Left colon (tissue), 2 donors: ENCODE measurements around the gene SEMA6D. TPM values are rescaled to one million over a fixed set of nuclear protein-coding genes. Genes with fewer than 3 reads are reported as not detected.

Source experiments
- ATAC-seq: fragments of 200-7000 bp; cut with Tn5 transposase; one replicate; pipeline ENCODE4 v1.9.1; 2020; ENCODE audit warnings: mild to moderate bottlenecking, moderate library complexity
- DNase-seq, 2 donors: peaks; one replicate each; pipeline ENCODE4 v3.0.0-alpha.2; 2020
- intact Hi-C, 2 donors: fragments of 100-400 bp; cut with DNase I in 1 of 2; cut with micrococcal nuclease in 1 of 2; formaldehyde crosslinking; loops; one replicate each; pipeline versions ENCODE4 v1.11.2 to v1.14.0; 2022; cut with DNase I, micrococcal nuclease
- long read RNA-seq: library from polyadenylated mRNA; unstranded; transcript quantifications from one replicate; pipeline ENCODE4 v2.0.0, GENCODE V29; 2021
- total RNA-seq, 2 donors: library from RNA; stranded (reverse); fragmentation: NEBNext Ultra II Directional; extraction: Animal tissue kit (Norgen Biotek cat#: 25700); gene quantifications; one replicate each; pipeline ENCODE4 v1.2.1, GENCODE V29; 2021
- donor health status: DM: no; HTN: no; CAD: no.
- donor health status: DM: yes; HTN: yes; CAD: no.

The SEMA6D gene, protein sequence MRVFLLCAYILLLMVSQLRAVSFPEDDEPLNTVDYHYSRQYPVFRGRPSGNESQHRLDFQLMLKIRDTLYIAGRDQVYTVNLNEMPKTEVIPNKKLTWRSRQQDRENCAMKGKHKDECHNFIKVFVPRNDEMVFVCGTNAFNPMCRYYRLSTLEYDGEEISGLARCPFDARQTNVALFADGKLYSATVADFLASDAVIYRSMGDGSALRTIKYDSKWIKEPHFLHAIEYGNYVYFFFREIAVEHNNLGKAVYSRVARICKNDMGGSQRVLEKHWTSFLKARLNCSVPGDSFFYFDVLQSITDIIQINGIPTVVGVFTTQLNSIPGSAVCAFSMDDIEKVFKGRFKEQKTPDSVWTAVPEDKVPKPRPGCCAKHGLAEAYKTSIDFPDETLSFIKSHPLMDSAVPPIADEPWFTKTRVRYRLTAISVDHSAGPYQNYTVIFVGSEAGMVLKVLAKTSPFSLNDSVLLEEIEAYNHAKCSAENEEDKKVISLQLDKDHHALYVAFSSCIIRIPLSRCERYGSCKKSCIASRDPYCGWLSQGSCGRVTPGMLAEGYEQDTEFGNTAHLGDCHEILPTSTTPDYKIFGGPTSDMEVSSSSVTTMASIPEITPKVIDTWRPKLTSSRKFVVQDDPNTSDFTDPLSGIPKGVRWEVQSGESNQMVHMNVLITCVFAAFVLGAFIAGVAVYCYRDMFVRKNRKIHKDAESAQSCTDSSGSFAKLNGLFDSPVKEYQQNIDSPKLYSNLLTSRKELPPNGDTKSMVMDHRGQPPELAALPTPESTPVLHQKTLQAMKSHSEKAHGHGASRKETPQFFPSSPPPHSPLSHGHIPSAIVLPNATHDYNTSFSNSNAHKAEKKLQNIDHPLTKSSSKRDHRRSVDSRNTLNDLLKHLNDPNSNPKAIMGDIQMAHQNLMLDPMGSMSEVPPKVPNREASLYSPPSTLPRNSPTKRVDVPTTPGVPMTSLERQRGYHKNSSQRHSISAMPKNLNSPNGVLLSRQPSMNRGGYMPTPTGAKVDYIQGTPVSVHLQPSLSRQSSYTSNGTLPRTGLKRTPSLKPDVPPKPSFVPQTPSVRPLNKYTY
- 10 to 100 TPM; 34.4 to 52.6 TPM for total RNA-seq
- long read RNA-seq, partial matches to known transcripts = 2 of 12 reads
- long read RNA-seq, other reads (novel, unspliced or antisense) = 10 of 12 reads

DNA sequence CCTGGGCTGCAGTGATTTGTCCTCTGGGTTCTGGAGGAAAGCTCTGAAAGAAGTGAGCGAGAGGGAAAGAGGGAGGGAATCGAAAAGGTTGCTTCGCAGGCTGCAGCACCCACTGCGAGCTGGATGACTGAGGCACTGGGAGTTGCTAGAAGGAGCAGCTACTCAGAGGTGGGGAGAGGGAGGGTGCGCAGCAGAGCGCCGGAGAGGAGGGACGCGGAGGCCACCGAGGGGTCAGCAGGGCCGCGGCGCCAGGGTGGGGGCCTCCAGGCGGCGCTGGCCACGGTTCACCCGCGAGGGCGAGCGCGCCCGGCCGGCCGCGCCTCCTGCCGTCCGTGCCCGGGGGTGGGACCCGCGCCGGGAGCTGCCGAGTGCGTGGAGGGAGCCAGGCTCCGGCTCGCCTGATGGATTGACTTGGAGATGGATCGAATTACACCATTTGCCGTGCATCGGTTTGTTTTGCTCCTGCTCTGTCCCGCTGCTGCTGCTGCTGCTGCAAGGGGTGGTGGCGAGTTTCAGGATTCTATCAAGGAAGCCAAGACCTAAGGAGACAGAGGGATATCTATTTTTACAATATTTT lies at the start of gene SEMA6D:
SEMA6D (plus strand) TSS at position 470 of the 577 bp plus-strand sequence. CDS start 42,294 bp downstream, outside the sequence.
- ATAC-seq (peak; percentile 83), DNase-seq (peak; percentile 59 to 77)

DNA sequence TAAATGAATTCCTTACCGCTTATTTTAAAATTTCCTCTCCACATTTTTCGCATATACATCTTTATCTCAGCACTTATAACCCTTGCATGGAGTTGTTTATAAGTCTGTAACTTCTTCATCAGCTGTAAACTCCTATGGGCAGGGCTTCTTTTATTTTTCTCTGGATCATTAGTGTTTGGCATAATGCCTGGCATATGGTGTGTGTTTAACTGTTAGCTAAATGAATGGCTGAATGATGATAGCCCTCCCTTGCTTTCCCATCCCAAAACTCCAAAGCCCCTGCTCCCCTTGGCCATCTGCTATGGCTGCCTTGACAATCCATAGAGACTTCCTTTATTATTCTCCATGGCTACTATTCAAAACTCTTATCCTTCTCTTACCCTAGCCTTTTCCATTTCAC lies 48.1 kb upstream of the SEMA6D start:
- ATAC-seq = no peak
- DNase-seq = no peak
- intact Hi-C loops = no loop called here

More for the DNA sequence above, at the start of gene SEMA6D:
- intact Hi-C loops = loop anchor here in 1 of 2 donors (10.0 kb wide), 1 partner anchor 268 kb away; no protein-coding TSS in a partner anchor

DNA sequence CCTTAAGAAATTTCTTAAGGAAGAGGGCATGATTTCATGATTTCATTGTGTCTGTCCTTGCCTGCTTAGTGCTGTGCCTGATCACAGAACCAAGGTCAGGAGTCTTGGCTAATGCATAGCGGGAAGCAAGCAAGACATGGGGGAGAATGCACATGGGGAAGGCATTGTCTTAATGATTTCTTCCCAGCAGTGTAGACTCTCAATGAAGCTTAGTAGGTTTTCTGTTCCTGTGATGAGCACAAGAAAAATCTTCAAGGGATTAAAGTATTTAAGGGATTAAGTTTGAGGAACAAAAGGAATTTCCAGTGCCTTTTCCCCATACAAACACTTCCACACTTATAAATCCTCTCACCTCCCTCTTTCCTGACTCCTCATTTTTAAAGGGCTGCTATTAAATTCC lies 46.9 kb upstream of the SEMA6D start:
- intact Hi-C loops = no loop called here

DNA sequence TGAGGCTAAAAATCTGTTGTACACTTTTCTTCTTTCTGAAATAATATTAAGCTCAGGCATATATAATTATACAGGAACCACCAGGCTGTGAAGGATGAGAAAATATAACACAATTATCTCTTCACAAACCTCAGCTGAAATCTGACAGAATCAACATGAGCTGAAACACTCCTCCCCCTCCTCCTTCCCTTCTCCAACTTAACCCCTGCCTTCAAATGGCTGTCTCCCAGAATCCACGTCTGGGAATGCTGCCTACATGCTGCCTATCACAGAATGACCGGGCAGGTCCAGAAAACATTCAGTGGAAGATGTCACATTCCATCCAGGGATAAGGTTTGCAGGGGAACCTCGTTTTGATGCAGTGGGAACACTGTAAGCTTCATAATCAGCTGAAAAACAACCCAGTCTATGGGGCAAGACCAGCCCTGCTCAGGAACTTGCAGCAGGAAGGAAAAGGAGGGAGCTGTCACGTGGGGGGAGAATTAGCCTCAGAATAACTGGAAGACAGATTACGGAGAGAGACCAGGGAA lies 44.0 kb upstream of the SEMA6D start:
- no peak for ATAC-seq
- DNase-seq = no peak
- intact Hi-C loops = no loop called here

More for the DNA sequence above, 46.9 kb upstream of the SEMA6D start:
- DNase-seq (no peak), ATAC-seq (no peak)

DNA sequence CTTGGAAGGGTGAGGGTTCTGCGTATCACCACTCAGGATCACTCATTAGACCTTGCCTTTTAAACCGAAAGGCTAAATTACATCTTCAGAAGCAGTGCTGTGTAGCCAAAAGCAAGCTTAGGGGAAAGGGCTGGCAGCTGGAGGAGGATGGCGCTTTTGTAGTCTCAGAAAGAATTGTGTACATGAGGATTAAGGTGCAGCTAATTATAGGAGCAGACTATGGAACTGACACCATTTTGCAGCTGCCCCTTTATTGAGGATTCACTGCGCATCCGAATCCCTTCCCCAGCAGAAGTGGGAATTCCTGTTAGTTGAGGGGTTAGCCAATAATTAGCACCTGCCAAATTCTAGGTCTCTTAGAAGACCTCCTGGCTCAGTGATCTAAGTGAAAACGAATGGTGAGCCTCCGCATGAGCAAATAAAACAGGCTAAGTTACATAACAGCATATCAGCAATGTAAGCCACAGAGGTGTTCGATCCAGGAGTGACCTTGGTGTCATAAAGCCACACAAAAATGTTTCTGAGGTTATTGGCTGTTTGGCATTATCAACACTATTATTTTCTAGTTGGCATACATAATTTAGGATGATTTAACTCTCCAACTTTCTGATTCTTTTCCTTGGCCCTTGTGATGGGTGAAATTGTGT lies 42.6 kb upstream of the SEMA6D start:
- intact Hi-C loops = no loop called here
- no peak for DNase-seq
- ATAC-seq = no peak

DNA sequence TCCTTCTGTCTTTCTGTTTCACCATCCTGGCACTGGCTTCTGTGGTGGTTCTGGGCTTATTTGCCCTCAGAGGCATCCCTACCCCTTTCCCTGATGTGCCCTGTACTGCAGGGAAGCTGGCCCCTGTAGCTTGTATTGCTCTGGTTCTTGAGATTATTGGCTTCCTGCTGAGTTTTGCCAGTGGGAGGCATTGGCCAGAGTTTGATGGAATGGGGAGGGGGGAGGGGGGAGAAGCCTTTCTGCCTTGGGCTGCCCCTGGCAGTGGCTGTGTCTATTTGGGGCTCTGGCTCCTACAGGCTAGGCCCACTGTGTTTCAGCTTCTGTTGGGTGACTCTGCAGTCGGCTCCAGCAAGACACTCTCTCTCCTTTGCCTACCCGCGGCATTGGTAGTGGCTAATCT lies 41.6 kb upstream of the SEMA6D start:
- no peak for DNase-seq
- ATAC-seq = no peak
- intact Hi-C loops = no loop called here

DNA sequence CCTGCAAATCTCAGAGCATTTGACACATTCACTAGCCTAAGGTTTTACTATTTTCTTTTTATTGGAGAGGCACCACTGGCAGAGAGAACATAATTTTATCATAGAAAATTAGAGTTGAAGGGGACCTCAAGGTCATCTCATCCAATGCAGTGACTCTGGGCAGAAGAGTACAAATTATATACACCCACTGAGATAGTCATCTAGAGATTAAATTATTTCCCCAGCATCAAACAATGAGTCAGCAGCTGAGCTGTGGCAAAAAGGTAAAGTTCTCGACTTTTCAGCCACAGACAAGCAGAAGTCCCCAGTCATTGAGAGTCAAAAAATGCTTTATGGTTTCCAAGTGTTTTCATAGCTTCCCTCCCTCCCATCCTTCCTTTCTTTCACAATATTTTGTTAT lies 39.3 kb upstream of the SEMA6D start:
- ATAC-seq = no peak
- DNase-seq = no peak
- intact Hi-C loops = no loop called here

DNA sequence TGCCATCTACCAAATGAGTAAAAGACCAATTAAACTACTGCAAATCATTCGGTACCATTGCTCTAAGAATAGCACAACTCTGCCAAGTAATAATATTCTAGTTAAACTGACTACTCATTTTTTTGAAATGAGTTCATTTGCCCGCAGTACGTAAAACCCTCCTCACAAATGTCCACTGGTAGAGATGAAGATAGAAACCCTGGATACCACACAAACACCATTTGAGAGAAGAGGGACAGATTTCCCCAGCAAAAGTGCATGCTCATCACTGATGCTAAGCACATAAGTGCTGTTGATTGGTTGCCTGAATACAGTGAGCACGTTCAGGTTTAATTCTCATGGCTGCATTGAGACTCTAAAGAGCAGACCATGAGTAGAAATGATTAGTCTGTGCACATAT lies 34.6 kb upstream of the SEMA6D start:
- ATAC-seq (no peak), DNase-seq (no peak)
- intact Hi-C loops = no loop called here

DNA sequence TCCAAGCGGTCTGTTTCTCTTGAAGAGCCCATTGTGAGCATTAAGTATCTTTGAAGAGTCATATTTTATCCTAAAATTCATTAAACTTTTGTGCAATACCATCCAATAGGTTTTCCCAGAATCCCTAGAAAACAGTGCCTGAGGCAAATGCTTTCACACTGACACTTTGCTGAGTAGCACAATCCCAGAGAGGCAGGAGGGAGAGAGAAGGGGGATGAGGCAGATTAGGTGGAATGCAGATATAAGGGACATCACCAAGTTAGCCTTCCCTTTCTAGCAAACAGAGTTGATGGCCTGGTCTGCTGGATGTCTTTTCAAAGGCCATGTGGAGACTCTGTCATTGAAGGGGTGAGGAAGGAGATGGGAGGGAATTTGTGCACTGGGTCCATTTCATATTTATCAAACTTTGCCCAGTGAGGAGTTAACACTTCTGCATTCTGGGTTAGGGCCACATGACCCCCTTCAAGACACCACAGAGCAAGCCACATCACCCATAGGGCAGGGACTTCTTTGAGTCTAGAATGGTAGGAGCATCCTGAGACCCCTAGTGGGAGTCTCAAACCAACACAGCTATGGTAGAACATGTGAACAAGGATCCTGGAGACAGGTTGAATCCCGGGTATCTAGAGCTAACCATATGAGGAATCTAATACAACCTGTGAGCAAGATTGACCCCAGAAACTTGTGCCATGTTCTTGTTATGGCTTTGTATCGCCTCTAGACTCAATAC lies 32.0 kb upstream of the SEMA6D start:
- no peak for DNase-seq
- intact Hi-C loops = no loop called here
- no peak for ATAC-seq

DNA sequence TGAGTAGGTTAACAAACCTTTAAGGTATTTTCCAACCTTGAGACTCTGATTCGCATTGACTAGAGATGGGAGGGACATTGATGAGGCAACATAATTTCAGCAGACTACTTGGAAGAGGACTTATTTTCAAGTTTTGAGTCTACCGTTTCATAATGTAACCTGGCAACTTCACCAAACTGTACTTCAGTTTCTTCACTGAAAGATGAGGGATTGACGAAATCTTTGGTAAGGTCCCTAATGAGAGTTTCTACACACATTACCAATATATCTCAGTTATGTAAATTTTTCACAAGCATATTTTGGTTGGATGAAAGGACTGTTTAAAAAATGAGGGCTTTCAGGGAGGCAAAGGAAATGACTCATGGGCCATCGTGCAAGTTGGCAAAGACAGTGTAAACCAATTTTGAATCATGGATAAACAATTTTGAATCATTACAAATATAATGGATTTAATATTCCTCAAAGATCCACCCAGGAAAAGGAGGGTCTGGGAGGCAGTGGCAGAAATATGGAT lies 28.7 kb upstream of the SEMA6D start:
- intact Hi-C loops = no loop called here
- DNase-seq (no peak), ATAC-seq (no peak)

DNA sequence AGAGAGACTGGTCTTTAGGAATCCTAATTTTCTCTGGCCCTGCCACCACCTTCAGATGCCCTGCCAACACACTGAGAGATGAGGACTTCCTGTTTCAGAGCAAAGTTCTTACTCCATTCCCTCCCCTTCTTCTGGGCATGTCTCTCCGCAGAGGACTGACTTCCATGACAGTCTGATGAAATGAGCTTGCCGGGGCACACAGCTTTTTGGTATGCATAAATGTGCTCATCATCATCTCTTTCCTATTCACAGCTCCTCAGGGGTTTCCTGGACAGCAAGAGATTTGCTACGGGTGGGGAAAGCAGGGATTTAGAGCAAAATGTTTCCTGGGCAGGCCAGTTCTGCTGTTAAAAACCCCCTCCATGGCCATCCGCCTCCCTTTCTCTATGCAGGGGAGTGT lies 27.6 kb upstream of the SEMA6D start:
- DNase-seq = no peak
- intact Hi-C loops = no loop called here
- no peak for ATAC-seq

DNA sequence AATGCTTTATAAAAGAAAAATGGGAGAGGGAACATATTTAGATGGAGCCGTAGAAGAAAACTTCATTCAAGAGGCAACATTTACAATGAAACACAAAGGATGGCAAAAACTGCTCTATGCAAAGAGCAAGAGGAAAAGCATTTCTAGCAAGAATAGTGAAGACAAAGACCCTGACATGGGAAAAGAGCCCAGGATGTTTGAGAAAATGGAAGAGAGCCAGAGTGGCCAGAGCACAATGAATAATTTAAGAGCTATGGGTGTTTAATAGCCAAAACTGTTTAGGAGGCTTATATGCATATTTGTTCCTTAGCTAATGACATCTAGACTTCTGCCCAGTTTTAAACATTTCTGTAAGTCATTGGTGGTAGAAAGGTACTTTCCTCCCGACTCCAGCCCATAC lies 25.4 kb upstream of the SEMA6D start:
- intact Hi-C loops = no loop called here
- DNase-seq = no peak
- ATAC-seq = no peak

DNA sequence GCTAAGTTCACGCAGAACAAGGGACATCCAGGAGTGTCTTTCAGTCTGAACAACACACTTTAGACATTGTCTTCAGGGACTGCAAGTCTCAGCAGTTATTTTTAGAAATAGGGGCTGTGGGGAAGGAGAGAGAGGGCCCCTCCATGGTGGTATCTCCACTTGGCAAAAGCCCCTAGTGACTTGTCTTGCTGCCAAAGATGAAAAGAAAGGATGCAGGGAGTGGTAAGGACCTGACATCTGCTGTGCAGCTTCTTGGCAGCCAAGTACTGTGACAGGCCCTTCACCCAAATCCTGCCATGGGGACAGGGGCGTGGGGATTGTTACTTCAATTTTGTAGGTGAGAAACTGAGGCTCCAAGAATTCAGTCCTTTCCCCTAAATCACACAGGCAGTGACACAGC lies 21.0 kb upstream of the SEMA6D start:
- intact Hi-C loops = no loop called here
- ATAC-seq (no peak), DNase-seq (no peak)

DNA sequence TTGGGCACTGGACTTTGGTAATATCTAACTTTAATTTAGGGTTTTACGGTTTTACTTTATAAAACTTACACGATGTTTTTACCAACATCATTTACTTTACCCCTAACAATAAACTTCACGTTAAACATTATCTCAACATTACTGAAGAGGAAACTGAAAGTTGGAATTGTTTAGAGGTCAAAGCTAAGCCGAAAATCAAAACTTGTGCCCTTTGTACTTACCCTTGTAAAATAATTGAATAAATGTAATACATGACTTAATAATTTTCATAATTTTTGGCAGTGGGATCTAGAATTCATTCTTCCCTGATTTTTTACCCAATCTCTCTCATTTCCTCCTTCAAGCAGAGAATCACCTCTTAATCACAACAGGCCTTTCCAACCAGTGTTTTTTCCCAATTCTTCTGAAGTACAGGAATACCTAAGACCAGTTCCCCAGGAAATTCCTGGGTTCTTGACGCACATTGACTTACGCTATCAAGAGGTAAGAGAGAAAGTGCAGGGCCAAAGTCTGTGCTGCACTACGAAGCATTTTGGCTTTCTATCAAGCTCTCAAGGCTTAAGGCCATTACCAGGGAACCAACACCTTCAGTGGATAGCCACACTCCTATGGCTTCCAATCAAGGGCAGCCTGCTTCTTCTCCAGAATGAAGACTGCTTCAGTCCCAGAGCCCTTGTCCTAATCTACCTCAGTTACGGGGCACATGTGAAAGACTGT lies 11.9 kb upstream of the SEMA6D start:
- DNase-seq (no peak), ATAC-seq (peak; percentile 48)
- intact Hi-C loops = no loop called here

DNA sequence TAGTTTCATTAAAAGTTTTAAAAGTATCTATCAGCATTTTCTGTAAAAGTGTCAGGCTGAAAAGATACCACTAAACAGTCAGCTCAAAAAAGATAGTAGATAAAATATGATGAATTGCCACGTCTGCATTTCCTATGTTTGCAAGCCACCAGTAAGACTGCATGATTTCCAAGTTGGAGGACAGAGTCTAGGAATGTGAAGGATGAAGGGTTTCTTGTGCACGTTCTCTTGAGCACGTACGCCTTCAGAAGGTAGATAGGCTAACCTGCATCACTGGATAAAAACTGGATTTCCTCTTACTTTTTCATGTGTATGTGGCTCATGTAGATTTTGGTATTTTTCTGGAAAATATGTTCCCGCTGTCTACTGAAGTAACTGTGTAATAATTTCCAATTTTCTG lies 9.9 kb upstream of the SEMA6D start:
- intact Hi-C loops = no loop called here
- no peak for ATAC-seq
- no peak for DNase-seq

DNA sequence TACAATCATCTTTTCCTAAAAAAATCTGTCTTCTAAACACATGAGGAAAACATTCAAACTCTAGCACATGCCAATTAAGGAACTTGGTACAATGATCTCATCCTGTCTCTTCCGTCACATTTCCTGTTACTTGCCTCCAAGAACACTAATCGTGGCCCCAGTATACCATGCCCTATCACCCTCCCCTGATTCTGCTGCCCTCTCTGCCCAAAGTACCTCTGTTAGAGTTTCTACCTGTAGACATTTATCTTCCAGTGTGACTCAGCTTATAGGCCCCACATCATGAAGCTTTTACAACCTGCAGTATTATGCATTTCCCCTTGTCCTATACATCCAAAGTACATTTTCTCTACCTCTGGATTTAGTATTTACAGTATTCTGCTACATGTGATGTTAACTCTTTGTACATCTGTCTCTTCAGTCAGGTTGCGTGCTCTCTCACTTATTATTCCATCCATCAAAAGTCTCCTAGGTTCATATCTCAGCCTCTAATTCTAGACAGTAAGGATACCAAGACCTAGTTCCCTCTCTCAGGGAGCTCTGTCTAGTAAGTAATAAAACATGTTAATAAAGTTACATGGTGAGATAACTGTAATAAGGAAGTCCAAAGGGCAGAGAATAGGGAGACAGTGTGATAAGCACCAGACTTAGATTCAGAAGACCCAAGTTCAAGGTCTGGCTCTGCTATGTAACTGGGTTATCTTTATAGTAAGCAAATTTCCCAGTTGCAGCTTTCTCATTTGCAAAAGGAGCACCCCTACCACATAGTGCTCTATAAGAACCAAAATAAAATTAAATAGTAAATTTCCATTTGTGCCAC lies 8.9 kb upstream of the SEMA6D start:
- ATAC-seq = peak; percentile 84
- DNase-seq = peak; percentile 26 to 72
- intact Hi-C loops = no loop called here
